ENCODE data around the gene GRID1.

DNA sequence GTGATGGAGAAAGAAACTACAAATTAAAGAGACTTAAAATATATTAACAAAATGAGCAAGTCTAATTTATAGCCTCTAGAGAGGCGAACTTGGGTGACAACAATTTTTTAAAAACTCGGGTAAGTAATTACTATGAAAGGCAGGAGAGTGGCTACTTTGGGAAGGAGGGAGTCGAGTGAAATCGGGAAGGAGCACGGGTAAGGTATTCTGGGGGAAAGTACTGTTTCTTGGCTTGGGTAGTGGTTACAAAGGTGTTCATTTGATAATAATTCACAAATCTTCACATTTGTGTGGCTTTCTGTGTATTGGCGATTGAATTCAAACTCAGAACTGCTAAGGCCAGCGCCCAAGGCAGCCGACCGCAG lies 32.9 kb upstream of the GRID1 start:
- TF ChIP-seq, protein P1, sequence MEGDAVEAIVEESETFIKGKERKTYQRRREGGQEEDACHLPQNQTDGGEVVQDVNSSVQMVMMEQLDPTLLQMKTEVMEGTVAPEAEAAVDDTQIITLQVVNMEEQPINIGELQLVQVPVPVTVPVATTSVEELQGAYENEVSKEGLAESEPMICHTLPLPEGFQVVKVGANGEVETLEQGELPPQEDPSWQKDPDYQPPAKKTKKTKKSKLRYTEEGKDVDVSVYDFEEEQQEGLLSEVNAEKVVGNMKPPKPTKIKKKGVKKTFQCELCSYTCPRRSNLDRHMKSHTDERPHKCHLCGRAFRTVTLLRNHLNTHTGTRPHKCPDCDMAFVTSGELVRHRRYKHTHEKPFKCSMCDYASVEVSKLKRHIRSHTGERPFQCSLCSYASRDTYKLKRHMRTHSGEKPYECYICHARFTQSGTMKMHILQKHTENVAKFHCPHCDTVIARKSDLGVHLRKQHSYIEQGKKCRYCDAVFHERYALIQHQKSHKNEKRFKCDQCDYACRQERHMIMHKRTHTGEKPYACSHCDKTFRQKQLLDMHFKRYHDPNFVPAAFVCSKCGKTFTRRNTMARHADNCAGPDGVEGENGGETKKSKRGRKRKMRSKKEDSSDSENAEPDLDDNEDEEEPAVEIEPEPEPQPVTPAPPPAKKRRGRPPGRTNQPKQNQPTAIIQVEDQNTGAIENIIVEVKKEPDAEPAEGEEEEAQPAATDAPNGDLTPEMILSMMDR (conservative IDR thresholded peaks at IDR 0.05; ENCODE audit: low read depth, low read length): no peak
- TF ChIP-seq EZH2phosphoT487 (IDR thresholded peaks at IDR 0.05; ENCODE audit: borderline replicate concordance, low read length): no peak
- no peak for TF ChIP-seq EZH2 (IDR thresholded peaks at IDR 0.05; ENCODE audit: low read length, unreplicated experiment)

Data from PC-3 (cell line).